IPS-18a (cell line): ENCODE data around the gene LIN28B.
"Not testable (repeated sequence)": the region's sequence is repeated elsewhere in the genome, so short reads cannot be mapped to it uniquely, and the experiment has no call there.

Source experiments
- H3K27ac ChIP-seq: one replicate; pipeline ENCODE4 v1.5.1; 2013; ENCODE audit warnings: low read length
- H3K27me3 ChIP-seq: one replicate; pipeline ENCODE4 v1.6.1; 2013; ENCODE audit warnings: mild to moderate bottlenecking, low read length; ENCODE audit not compliant: control insufficient read depth, insufficient read depth
- H3K36me3 ChIP-seq: one replicate; pipeline ENCODE4 v1.6.1; 2013; ENCODE audit warnings: low read depth, low read length; ENCODE audit not compliant: control insufficient read depth
- H3K4me1 ChIP-seq: one replicate; pipeline ENCODE4 v1.6.1; 2013; ENCODE audit warnings: low read depth, low read length; ENCODE audit not compliant: control insufficient read depth
- H3K4me3 ChIP-seq: one replicate; pipeline ENCODE4 v1.5.1; 2013; ENCODE audit warnings: low read length
- H3K9ac ChIP-seq: one replicate; pipeline ENCODE4 v1.6.1; 2013; ENCODE audit warnings: mild to moderate bottlenecking, low read length, moderate library complexity
- H3K9me3 ChIP-seq: one replicate; pipeline ENCODE4 v1.6.1; 2013; ENCODE audit warnings: low read depth, low read length; ENCODE audit not compliant: control insufficient read depth

Gene LIN28B

DNA sequence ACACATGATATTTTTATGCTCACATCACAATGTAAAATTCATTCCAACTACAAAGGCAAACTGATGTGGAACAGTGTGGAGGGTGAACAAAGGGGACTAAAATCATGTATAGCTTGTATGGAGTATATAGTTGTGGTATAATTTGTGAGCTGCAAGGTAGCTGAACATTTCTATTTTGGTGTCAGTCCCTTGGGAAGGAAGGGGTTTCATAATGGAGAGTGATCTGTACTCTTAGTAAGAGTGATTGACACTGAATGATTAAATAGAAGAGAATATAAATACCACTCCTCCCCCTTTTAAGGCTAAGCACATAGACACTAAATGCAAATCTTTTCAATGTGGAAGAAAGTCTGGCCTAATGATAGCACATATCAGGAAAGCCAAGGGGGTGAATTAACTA is 118.3 kb downstream of the LIN28B start:
- Histone ChIP-seq H3K27ac (no peak overlapping the region), H3K9ac (no peak overlapping the region), H3K27me3 (no peaks in the 10 kb centered on the region), H3K4me3 (no peak overlapping the region), H3K4me1 (peaks cover 3% of the 10 kb centered on the region), H3K36me3 (peaks cover 12% of the 10 kb centered on the region), H3K9me3 (no peaks in the 10 kb centered on the region)

DNA sequence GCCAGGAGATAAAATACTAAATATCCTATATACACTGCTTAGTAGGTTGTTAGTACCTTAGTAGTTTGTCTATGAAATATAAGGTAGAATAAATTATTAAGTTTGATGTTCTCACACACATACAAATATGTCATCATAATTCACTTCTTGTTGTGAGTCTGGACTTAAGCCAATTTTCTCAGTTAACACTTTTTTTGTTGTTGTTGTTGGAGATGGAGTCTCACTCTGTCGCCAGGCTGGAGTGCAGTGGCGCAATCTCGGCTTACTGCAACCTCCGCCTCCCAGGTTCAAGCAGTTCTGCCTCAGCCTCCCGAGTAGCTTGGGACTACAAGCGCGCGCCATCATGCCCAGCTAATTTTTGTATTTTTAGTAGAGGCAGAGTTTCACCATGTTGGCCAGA is 119.5 kb downstream of the LIN28B start:
- H3K27ac ChIP-seq, H3K9ac ChIP-seq, H3K4me3 ChIP-seq, H3K4me1 ChIP-seq, H3K27me3 ChIP-seq, H3K9me3 ChIP-seq: not testable (repeated sequence)
- peaks cover 19% of the 10 kb centered on the region for H3K36me3 ChIP-seq

GRCh38 chr6:105077596-105078385 is 120.9 kb downstream of the LIN28B start:
- peaks cover 3% of the 10 kb centered on the region for H3K4me1 ChIP-seq
- no peaks in the 10 kb centered on the region for H3K9me3 ChIP-seq
- H3K9ac ChIP-seq, result no peak overlapping the region
- no peak overlapping the region for H3K4me3 ChIP-seq
- H3K27ac ChIP-seq, result no peak overlapping the region
- peaks cover 19% of the 10 kb centered on the region for H3K36me3 ChIP-seq
- no peaks in the 10 kb centered on the region for H3K27me3 ChIP-seq

DNA sequence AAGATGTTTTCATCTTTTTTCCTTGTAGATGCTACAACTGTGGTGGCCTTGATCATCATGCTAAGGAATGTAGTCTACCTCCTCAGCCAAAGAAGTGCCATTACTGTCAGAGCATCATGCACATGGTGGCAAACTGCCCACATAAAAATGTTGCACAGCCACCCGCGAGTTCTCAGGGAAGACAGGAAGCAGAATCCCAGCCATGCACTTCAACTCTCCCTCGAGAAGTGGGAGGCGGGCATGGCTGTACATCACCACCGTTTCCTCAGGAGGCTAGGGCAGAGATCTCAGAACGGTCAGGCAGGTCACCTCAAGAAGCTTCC is 121.4 kb downstream of the LIN28B start:
- Histone ChIP-seq H3K9ac (no peak overlapping the region), H3K36me3 (peaks cover 19% of the 10 kb centered on the region), H3K27ac (no peak overlapping the region), H3K4me3 (no peak overlapping the region), H3K27me3 (no peaks in the 10 kb centered on the region), H3K4me1 (peaks cover 3% of the 10 kb centered on the region), H3K9me3 (no peaks in the 10 kb centered on the region)

DNA sequence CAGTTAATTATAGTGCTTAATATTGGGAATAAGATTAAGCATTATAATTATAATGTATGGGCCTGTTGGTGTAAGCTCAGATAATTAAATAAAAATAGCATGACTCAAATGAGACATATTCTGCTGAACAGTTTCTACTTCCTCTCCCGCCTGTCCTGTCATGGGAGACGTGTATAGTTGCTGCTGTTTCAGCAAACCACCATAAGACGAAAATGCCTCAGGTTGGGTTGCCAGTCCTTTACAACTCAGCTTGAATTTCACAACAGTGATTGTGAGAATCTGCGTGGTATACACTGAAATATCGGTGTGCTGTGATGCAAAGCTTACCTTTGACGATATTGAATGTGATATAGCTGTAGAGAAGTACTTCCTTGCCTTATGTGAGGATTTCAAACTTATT is 123.4 kb downstream of the LIN28B start:
- Histone ChIP-seq H3K27ac (no peak overlapping the region), H3K9ac (no peak overlapping the region), H3K4me1 (peaks cover 3% of the 10 kb centered on the region), H3K9me3 (no peaks in the 10 kb centered on the region), H3K36me3 (peaks cover 19% of the 10 kb centered on the region), H3K27me3 (no peaks in the 10 kb centered on the region), H3K4me3 (no peak overlapping the region)

GRCh38 chr6:105081662-105082061 is 124.8 kb downstream of the LIN28B start:
- not testable (repeated sequence) for H3K27me3 ChIP-seq, H3K27ac ChIP-seq, H3K9ac ChIP-seq, H3K4me3 ChIP-seq, H3K4me1 ChIP-seq, H3K9me3 ChIP-seq
- peaks cover 19% of the 10 kb centered on the region for H3K36me3 ChIP-seq

GRCh38 chr6:105087571-105088211 is 130.8 kb downstream of the LIN28B start:
- Histone ChIP-seq H3K9me3 (no peaks in the 10 kb centered on the region), H3K27ac (no peak overlapping the region), H3K27me3 (no peaks in the 10 kb centered on the region), H3K9ac (no peak overlapping the region), H3K4me1 (no peaks in the 10 kb centered on the region), H3K36me3 (no peaks in the 10 kb centered on the region), H3K4me3 (no peak overlapping the region)

DNA sequence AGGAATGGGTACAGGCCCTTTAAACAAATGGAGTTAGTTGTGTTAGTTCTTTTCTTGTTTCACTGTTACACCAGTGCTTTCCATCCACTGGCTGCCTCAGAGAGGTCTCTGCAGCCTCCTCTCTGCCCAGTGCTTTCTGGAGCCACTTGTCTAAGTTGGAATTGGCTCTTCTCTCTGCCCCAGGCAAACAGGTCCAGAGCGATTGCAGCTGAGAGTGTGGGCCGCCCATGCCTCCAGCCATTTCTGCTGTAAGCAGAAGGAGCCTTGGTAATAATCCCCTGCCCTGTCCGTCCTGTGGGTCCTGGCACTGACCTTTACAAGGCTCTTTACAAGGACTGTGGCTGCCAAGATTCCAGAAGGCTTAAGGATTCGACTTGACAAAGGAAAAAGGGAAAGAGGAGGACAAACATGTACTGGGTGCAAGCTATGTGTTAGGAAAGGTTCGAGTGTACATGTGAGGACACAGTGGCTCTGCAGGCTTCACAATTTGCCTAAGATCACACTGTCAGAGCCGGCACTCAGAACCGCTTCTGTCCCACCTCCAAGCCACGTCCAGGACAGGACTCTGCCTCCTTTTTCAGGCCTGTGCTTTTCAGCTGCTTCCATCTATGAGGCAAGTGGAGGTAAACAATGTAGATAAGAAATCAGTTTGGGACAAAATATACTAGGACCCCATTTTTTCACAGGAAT is 134.4 kb downstream of the LIN28B start:
- Histone ChIP-seq H3K9ac (no peak overlapping the region), H3K36me3 (no peaks in the 10 kb centered on the region), H3K27me3 (no peaks in the 10 kb centered on the region), H3K27ac (no peak overlapping the region), H3K9me3 (no peaks in the 10 kb centered on the region), H3K4me1 (no peaks in the 10 kb centered on the region), H3K4me3 (no peak overlapping the region)

GRCh38 chr6:105094133-105094640 is 137.3 kb downstream of the LIN28B start:
- no peaks in the 10 kb centered on the region for H3K9me3 ChIP-seq
- no peak overlapping the region for H3K4me3 ChIP-seq
- no peaks in the 10 kb centered on the region for H3K27me3 ChIP-seq
- H3K27ac ChIP-seq, result no peak overlapping the region
- no peaks in the 10 kb centered on the region for H3K36me3 ChIP-seq
- H3K9ac ChIP-seq, result no peak overlapping the region
- no peaks in the 10 kb centered on the region for H3K4me1 ChIP-seq

DNA sequence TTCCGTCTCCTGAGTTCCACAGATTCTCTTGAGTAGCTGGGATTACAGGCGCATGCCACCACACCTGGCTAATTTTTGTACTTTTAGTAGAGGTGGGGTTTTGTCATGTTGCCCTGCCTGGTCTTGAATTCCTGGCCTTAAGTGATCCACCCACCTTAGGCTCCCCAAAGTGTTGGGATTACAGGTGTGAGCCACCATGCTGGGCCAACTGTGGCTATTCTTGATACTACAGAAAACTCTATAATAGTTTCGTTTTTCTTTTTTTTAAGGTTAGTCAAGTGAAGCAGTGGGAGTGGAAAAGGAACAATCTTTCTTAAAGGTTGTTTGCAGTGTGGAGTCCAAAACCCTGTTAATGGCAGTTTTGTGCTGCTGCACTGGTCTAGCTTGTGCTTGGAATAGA is 138.2 kb downstream of the LIN28B start:
- H3K9me3 ChIP-seq, result no peaks in the 10 kb centered on the region
- H3K27ac ChIP-seq, result no peak overlapping the region
- no peaks in the 10 kb centered on the region for H3K4me1 ChIP-seq
- no peak overlapping the region for H3K9ac ChIP-seq
- H3K4me3 ChIP-seq, result no peak overlapping the region
- H3K36me3 ChIP-seq, result no peaks in the 10 kb centered on the region
- no peaks in the 10 kb centered on the region for H3K27me3 ChIP-seq

GRCh38 chr6:105097288-105097687 is 140.4 kb downstream of the LIN28B start:
- Histone ChIP-seq H3K27me3 (no peaks in the 10 kb centered on the region), H3K4me3 (no peak overlapping the region), H3K4me1 (no peaks in the 10 kb centered on the region), H3K27ac (no peak overlapping the region), H3K36me3 (no peaks in the 10 kb centered on the region), H3K9me3 (no peaks in the 10 kb centered on the region), H3K9ac (no peak overlapping the region)
